Psoas muscle (tissue), 8 donors: ENCODE measurements around the gene MEX3D. TPM values are rescaled to one million over a fixed set of nuclear protein-coding genes. Genes with fewer than 3 reads are reported as not detected.
"Not testable (repeated sequence)": the region's sequence is repeated elsewhere in the genome, so short reads cannot be mapped to it uniquely, and the experiment has no call there.

Experiments used
- ATAC-seq, 4 donors: fragments of 200-7000 bp; cut with Tn5 transposase; one replicate each; pipeline ENCODE4 v1.9.1; 2020; ENCODE audit warnings: moderate library complexity in 3 of 4, mild to moderate bottlenecking in 2 of 4
- DNase-seq, 2 donors: peaks; one replicate each; pipeline ENCODE4 v3.0.0-alpha.2; 2020
- H3K27ac ChIP-seq: fragments of 200-600 bp; one replicate; pipeline ENCODE4 v1.8.0; 2022
- H3K27me3 ChIP-seq, 3 donors: fragments of 200-600 bp in 1 of 3; one replicate each; pipeline versions ENCODE4 v1.6.1 to v1.8.0; 2013 to 2022; ENCODE audit warnings: low read length in 2 of 3, mild to moderate bottlenecking in 2 of 3, moderate library complexity in 1 of 3; ENCODE audit not compliant: insufficient read depth in 3 of 3
- H3K36me3 ChIP-seq, 2 donors: fragments of 200-600 bp in 1 of 2; one replicate each; pipeline versions ENCODE4 v1.6.1 to v1.8.0; 2013 to 2022; ENCODE audit warnings: low read depth in 1 of 2, mild to moderate bottlenecking in 1 of 2, moderate library complexity in 1 of 2; ENCODE audit not compliant: insufficient read depth in 1 of 2
- H3K4me1 ChIP-seq: fragments of 200-600 bp; one replicate; pipeline ENCODE4 v1.8.0; 2022
- H3K4me3 ChIP-seq: fragments of 200-600 bp; one replicate; pipeline ENCODE4 v1.8.0; 2022; ENCODE audit warnings: mild to moderate bottlenecking
- H3K9me3 ChIP-seq: fragments of 200-600 bp; one replicate; pipeline ENCODE4 v1.8.0; 2022
- CTCF ChIP-seq: fragments of 200-600 bp; IDR thresholded peaks from one replicate; pipeline ENCODE4 v1.8.0; 2022; ENCODE audit warnings: antibody characterized with exemption
- WGBS, 3 donors: extraction: QIAGEN DNeasy Blood & Tissue Kit; methylation state at CpG; one replicate each; pipeline versions ENCODE4 v1.1.6 to v1.1.7; 2013; 5-methylcytosine and 5-hydroxymethylcytosine counted together
- intact Hi-C, 2 donors: fragments of 100-400 bp; cut with DNase I; formaldehyde crosslinking; loops; one replicate each; pipeline versions ENCODE4 v1.11.0 to v1.14.2; 2022
- polyA plus RNA-seq, 3 donors: library from polyadenylated mRNA; stranded (reverse); fragments of 200-250 nt; gene quantifications; one replicate each; pipeline ENCODE4 v1.2.3, GENCODE V29; 2013
- total RNA-seq, 4 donors: library from RNA; stranded (reverse); fragmentation: NEBNext Ultra II Directional in 2 of 4; extraction: Animal tissue kit (Norgen Biotek cat#: 25700) in 2 of 4; gene quantifications; one replicate each; pipeline versions ENCODE4 v1.2.1 to v1.2.4, GENCODE V29; 2021 to 2023
- donor health status: healthy with polysubstance abuse.
- donor health status: DM: no; HTN: no; CAD: no; lungs with moderate emphysema.
- donor health status: Bipolar disorder and iron deficiency.
- donor health status: healthy.
- donor health status: DM: yes; HTN: yes; CAD: no.
- donor health status: DM: no; HTN: no; CAD: no.
- donor health status: DM: no; HTN: no; CAD: no.
- donor health status: DM: yes; HTN: yes; CAD: no.

Gene MEX3D
- total and polyA plus RNA-seq, 7 donors, result 0.70 to 3.7 (median 2.5) TPM

GRCh38 chr19:1521636-1522035, 46.5 kb downstream of the MEX3D start:
- no peaks in the 10 kb centered on the region for H3K36me3 ChIP-seq
- intact Hi-C loops, result loop anchor here in 1 of 2 donors (10.0 kb wide), 1 partner anchor 237 kb away; the partner anchor contains the start of gene EFNA2
- H3K27ac ChIP-seq, result no peak overlapping the region
- DNase-seq, result no peak
- H3K27me3 ChIP-seq, result peaks cover 0 to 35% (median 10%) of the 10 kb centered on the region in 3 donors
- H3K4me1 ChIP-seq, result no peaks in the 10 kb centered on the region
- WGBS, 3 donors, result 43 to 48% (median 45%) methylated on average over 14 of the region's 14 CpGs
- TF ChIP-seq CTCF, result no peak
- H3K9me3 ChIP-seq, result no peaks in the 10 kb centered on the region
- ATAC-seq, result no peak
- no peak overlapping the region for H3K4me3 ChIP-seq

- ATAC-seq (no peak), DNase-seq (no peak)
- Histone ChIP-seq H3K36me3 (no peaks in the 10 kb centered on the region), H3K4me3 (no peak overlapping the region), H3K9me3 (no peaks in the 10 kb centered on the region), H3K27ac (no peak overlapping the region), H3K27me3 (peaks cover 0 to 22% (median 9%) of the 10 kb centered on the region in 3 donors), H3K4me1 (no peaks in the 10 kb centered on the region)
- intact Hi-C loops, result loop anchor here in 1 of 2 donors (10.0 kb wide), 1 partner anchor 235 kb away; the partner anchor contains the start of gene EFNA2
- no peak for TF ChIP-seq CTCF
- 77 to 86% (median 85%) methylated on average over 17 of the region's 17 CpGs for WGBS, 3 donors
These were observed 47.8 kb downstream of the MEX3D start for GRCh38 chr19:1520203-1520780.

- intact Hi-C loops, result loop anchor here in 1 of 2 donors (10.0 kb wide), 1 partner anchor 235 kb away; the partner anchor contains the start of gene EFNA2
- H3K36me3 ChIP-seq, H3K9me3 ChIP-seq, H3K4me1 ChIP-seq, ATAC-seq, H3K4me3 ChIP-seq, DNase-seq, H3K27ac ChIP-seq: not testable (repeated sequence)
- H3K27me3 ChIP-seq, result peaks cover 0 to 17% (median 9%) of the 10 kb centered on the region in 3 donors
- WGBS, 3 donors, result 80 to 89% (median 86%) methylated on average over 8 of the region's 8 CpGs
These were observed 48.3 kb downstream of the MEX3D start for GRCh38 chr19:1519802-1520201.

- intact Hi-C loops, result no loop called here
- no peak for ATAC-seq
- H3K36me3 ChIP-seq, result no peaks in the 10 kb centered on the region
- no peaks in the 10 kb centered on the region for H3K4me1 ChIP-seq
- H3K27ac ChIP-seq, result no peak overlapping the region
- no peak for DNase-seq
- WGBS, 3 donors, result 84 to 92% (median 90%) methylated on average over 4 of the region's 4 CpGs
- peaks cover 0 to 4% (median 3%) of the 10 kb centered on the region in 3 donors for H3K27me3 ChIP-seq
- H3K9me3 ChIP-seq, result no peaks in the 10 kb centered on the region
- TF ChIP-seq CTCF, result no peak
- H3K4me3 ChIP-seq, result no peak overlapping the region
These were observed 49.7 kb downstream of the MEX3D start for GRCh38 chr19:1518471-1518870.

- DNase-seq (no peak), ATAC-seq (no peak)
- Histone ChIP-seq H3K4me3 (no peak overlapping the region), H3K9me3 (no peaks in the 10 kb centered on the region), H3K36me3 (no peaks in the 10 kb centered on the region), H3K4me1 (peaks cover 6% of the 10 kb centered on the region), H3K27ac (no peak overlapping the region), H3K27me3 (peaks cover 0 to 5% (median 0%) of the 10 kb centered on the region in 3 donors)
- no peak for TF ChIP-seq CTCF
- intact Hi-C loops, result no loop called here
- WGBS, 3 donors, result 57 to 71% (median 67%) methylated on average over 8 of the region's 8 CpGs
These were observed 51.8 kb downstream of the MEX3D start for GRCh38 chr19:1516395-1516753.
